Neuronal stem cell (in vitro differentiated cells): ENCODE data around the gene HMHB1.

Experiments
- DNase-seq: peaks from one replicate; pipeline ENCODE4 v3.0.0-alpha.2; 2013; ENCODE audit warnings: low spot score
- H2AFZ ChIP-seq: one replicate; pipeline ENCODE4 v1.6.1; 2013; ENCODE audit warnings: mild to moderate bottlenecking, low read length, inconsistent platforms
- H2AK5ac ChIP-seq: 2 replicates; pipeline ENCODE4 v1.6.1; 2013; ENCODE audit warnings: low read depth, mild to moderate bottlenecking, inconsistent platforms, low read length, moderate library complexity, mixed read lengths
- H2BK120ac ChIP-seq: 2 replicates; pipeline ENCODE4 v1.6.1; 2013; ENCODE audit warnings: low read depth, mild to moderate bottlenecking, inconsistent platforms, low read length, moderate library complexity, mixed read lengths
- H2BK12ac ChIP-seq: one replicate; pipeline ENCODE4 v1.6.1; 2013; ENCODE audit warnings: low read length, inconsistent platforms
- H2BK15ac ChIP-seq: 2 replicates; pipeline ENCODE4 v1.6.1; 2013; ENCODE audit warnings: mild to moderate bottlenecking, low read length, inconsistent platforms, mixed read lengths
- H2BK5ac ChIP-seq: one replicate; pipeline ENCODE4 v1.6.1; 2013; ENCODE audit warnings: inconsistent platforms, mild to moderate bottlenecking, low read length, moderate library complexity
- H3K14ac ChIP-seq: one replicate; pipeline ENCODE4 v1.6.1; 2013; ENCODE audit warnings: low read length, inconsistent platforms
- H3K18ac ChIP-seq: 2 replicates; pipeline ENCODE4 v1.6.1; 2013; ENCODE audit warnings: low read length, inconsistent platforms
- H3K23ac ChIP-seq: 2 replicates; pipeline ENCODE4 v1.6.1; 2013; ENCODE audit warnings: low read depth, mild to moderate bottlenecking, mixed read lengths, low read length, inconsistent platforms; ENCODE audit not compliant: poor library complexity
- H3K27ac ChIP-seq: replicated peaks from 3 replicates; pipeline ENCODE4 v1.5.1; 2013; ENCODE audit warnings: low read length, inconsistent platforms
- H3K27me3 ChIP-seq, 3 experiments: 2 replicates each; pipeline ENCODE4 v1.6.1; 2013; ENCODE audit warnings: low read length in 3 of 3, mild to moderate bottlenecking in 2 of 3, inconsistent platforms in 1 of 3, low read depth in 1 of 3, mixed read lengths in 1 of 3, moderate library complexity in 1 of 3; ENCODE audit not compliant: control insufficient read depth in 3 of 3, insufficient read depth in 3 of 3
- H3K36me3 ChIP-seq, 2 donors: replicated peaks in 1 of 2; 2 replicates each; pipeline ENCODE4 v1.6.1; 2013; ENCODE audit warnings: low read length in 2 of 2; ENCODE audit not compliant: control insufficient read depth in 2 of 2, insufficient read depth in 2 of 2
- H3K4ac ChIP-seq: 2 replicates; pipeline ENCODE4 v1.6.1; 2013; ENCODE audit warnings: inconsistent platforms, mild to moderate bottlenecking, low read length, moderate library complexity
- H3K4me1 ChIP-seq, 2 donors: 1 replicate in 1 of 2; 2 replicates in 1 of 2; pipeline ENCODE4 v1.6.1; 2013; ENCODE audit warnings: low read length in 2 of 2, low read depth in 1 of 2; ENCODE audit not compliant: control insufficient read depth in 2 of 2, insufficient read depth in 1 of 2
- H3K4me2 ChIP-seq: one replicate; pipeline ENCODE4 v1.6.1; 2013; ENCODE audit warnings: mild to moderate bottlenecking, low read length, inconsistent platforms; ENCODE audit not compliant: insufficient read depth, poor library complexity, severe bottlenecking
- H3K4me3 ChIP-seq, 2 donors: 2 replicates each; pipeline ENCODE4 v1.5.1; 2013; ENCODE audit warnings: low read length in 2 of 2, mild to moderate bottlenecking in 2 of 2, inconsistent platforms in 1 of 2, moderate library complexity in 1 of 2
- H3K79me1 ChIP-seq: one replicate; pipeline ENCODE4 v1.6.1; 2013; ENCODE audit warnings: low read depth, mild to moderate bottlenecking, inconsistent platforms, low read length, moderate library complexity
- H3K9ac ChIP-seq: one replicate; pipeline ENCODE4 v1.6.1; 2013; ENCODE audit warnings: mild to moderate bottlenecking, low read depth, low read length, inconsistent platforms; ENCODE audit not compliant: poor library complexity
- H3K9me3 ChIP-seq, 2 donors: replicated peaks in 1 of 2; 2 replicates each; pipeline versions ENCODE3 to v1.6.1; 2013; ENCODE audit warnings: low read length in 2 of 2, mild to moderate bottlenecking in 2 of 2, inconsistent platforms in 1 of 2, low read depth in 1 of 2, mixed read lengths in 1 of 2, moderate library complexity in 1 of 2; ENCODE audit not compliant: control insufficient read depth in 2 of 2, insufficient read depth in 1 of 2
- H4K8ac ChIP-seq: one replicate; pipeline ENCODE4 v1.6.1; 2013; ENCODE audit warnings: low read depth, mild to moderate bottlenecking, inconsistent platforms, low read length, moderate library complexity
- H4K91ac ChIP-seq: one replicate; pipeline ENCODE4 v1.6.1; 2013; ENCODE audit warnings: low read length, low read depth, mild to moderate bottlenecking, inconsistent platforms; ENCODE audit not compliant: poor library complexity
- WGBS, 2 donors: extraction: QIAGEN DNeasy Blood & Tissue Kit; methylation state at CpG; one replicate each; pipeline ENCODE4 v1.1.7; 2013; ENCODE audit warnings: missing lambda C conversion rate in 2 of 2, mixed read lengths in 1 of 2; ENCODE audit not compliant: insufficient read length in 2 of 2, insufficient replicate concordance in 1 of 2; ENCODE audit errors: extremely low coverage in 2 of 2; 5-methylcytosine and 5-hydroxymethylcytosine counted together

The HMHB1 gene

DNA sequence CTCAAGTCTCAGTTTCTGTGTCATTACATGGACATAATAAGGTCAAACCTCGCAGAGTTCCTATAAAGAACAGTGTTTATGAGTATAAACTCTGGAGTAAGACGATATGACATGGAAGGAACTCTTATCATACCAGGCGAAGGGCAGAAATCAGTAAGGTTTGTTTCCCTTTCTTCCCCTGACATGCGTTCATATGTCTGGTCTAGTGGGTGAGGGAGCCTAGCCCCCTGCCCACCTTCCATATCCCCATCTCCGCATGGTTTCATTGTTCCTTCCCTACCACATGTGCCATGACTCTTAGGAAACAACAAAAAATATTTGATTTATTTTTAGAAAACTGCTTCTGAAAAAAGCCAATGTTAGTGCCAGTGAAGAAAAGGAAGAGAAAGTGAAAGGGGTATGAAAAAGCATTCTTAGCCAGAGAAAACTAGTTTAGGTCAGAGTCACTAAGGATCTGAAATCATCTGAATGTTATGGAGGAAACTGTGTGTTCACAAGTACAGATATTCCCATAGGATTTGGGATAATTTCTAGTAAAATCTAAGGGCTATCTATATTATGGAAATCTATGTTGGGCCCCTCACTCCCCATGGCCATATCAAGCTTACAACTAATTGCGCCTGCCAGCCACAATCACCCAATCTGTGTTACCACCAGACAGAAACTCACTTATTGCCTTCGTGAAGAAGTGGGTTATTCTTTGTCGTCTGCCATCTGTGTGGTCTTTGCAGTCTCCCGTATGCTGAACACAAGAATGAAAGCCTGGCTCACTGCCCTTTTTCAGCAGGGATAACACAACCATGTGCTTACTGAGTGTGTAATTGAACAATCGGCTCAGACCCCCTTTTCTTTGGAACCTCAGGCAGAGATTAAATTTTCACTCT, 19.9 kb upstream of the HMHB1 start:
- H3K18ac ChIP-seq = no peak overlapping the region
- H2BK15ac ChIP-seq = no peak overlapping the region
- peak overlapping the region; percentile 68 for H2AFZ ChIP-seq
- no peak overlapping the region for H2BK120ac ChIP-seq
- no peak overlapping the region for H3K4me2 ChIP-seq
- no peak overlapping the region for H3K27ac ChIP-seq
- no peaks in the 10 kb centered on the region for H3K27me3 ChIP-seq
- WGBS, 2 donors = no CpG with 5 or more reads among the region's 10 CpGs
- H2BK12ac ChIP-seq = no peak overlapping the region
- no peak overlapping the region for H3K4ac ChIP-seq
- H4K91ac ChIP-seq = no peak overlapping the region
- no peak overlapping the region for H3K23ac ChIP-seq
- H4K8ac ChIP-seq = no peak overlapping the region
- no peak overlapping the region for H2AK5ac ChIP-seq
- H3K79me1 ChIP-seq = no peaks in the 10 kb centered on the region
- H3K9me3 ChIP-seq = no peaks in the 10 kb centered on the region
- H3K4me3 ChIP-seq = no peak overlapping the region
- H3K9ac ChIP-seq = no peak overlapping the region
- peak; percentile 33 for DNase-seq
- no peaks in the 10 kb centered on the region for H3K36me3 ChIP-seq
- peaks cover 9 to 10% of the 10 kb centered on the region in 2 donors for H3K4me1 ChIP-seq
- no peak overlapping the region for H2BK5ac ChIP-seq
- no peak overlapping the region for H3K14ac ChIP-seq

- Histone ChIP-seq H3K27ac (no peak overlapping the region), H3K4ac (no peak overlapping the region), H2BK12ac (peak overlapping the region; percentile 27), H3K79me1 (no peaks in the 10 kb centered on the region), H2AK5ac (no peak overlapping the region), H3K36me3 (no peaks in the 10 kb centered on the region), H3K14ac (no peak overlapping the region), H3K27me3 (no peaks in the 10 kb centered on the region), H3K4me2 (no peak overlapping the region), H3K9ac (no peak overlapping the region), H3K23ac (no peak overlapping the region), H2BK120ac (no peak overlapping the region), H2BK5ac (no peak overlapping the region), H2AFZ (peak overlapping the region; percentile 61), H3K4me1 (peaks cover 9 to 10% of the 10 kb centered on the region in 2 donors), H3K18ac (no peak overlapping the region), H3K4me3 (no peak overlapping the region), H3K9me3 (no peaks in the 10 kb centered on the region), H2BK15ac (no peak overlapping the region), H4K91ac (no peak overlapping the region), H4K8ac (no peak overlapping the region)
- DNase-seq = no peak
- WGBS, 2 donors = no CpG with 5 or more reads among the region's 2 CpGs
Observed at GRCh38 chr5:143793249-143793648, 18.7 kb upstream of the HMHB1 start.

GRCh38 chr5:143796125-143796524, 15.8 kb upstream of the HMHB1 start:
- no peak overlapping the region for H3K9ac ChIP-seq
- H3K9me3 ChIP-seq = no peaks in the 10 kb centered on the region
- H3K27ac ChIP-seq = no peak overlapping the region
- H2BK120ac ChIP-seq = no peak overlapping the region
- H3K36me3 ChIP-seq = no peaks in the 10 kb centered on the region
- H2BK15ac ChIP-seq = no peak overlapping the region
- no peak overlapping the region for H2BK5ac ChIP-seq
- peaks cover 9 to 10% of the 10 kb centered on the region in 2 donors for H3K4me1 ChIP-seq
- no peaks in the 10 kb centered on the region for H3K27me3 ChIP-seq
- no peak overlapping the region for H3K18ac ChIP-seq
- no peak overlapping the region for H3K14ac ChIP-seq
- H4K91ac ChIP-seq = no peak overlapping the region
- H3K79me1 ChIP-seq = no peaks in the 10 kb centered on the region
- H3K4me3 ChIP-seq = no peak overlapping the region
- no peak overlapping the region for H3K4ac ChIP-seq
- no peak overlapping the region for H2AK5ac ChIP-seq
- no peak overlapping the region for H3K4me2 ChIP-seq
- no peak overlapping the region for H4K8ac ChIP-seq
- no peak for DNase-seq
- no CpG with 5 or more reads among the region's 4 CpGs for WGBS, 2 donors
- H2AFZ ChIP-seq = no peak overlapping the region
- no peak overlapping the region for H2BK12ac ChIP-seq
- no peak overlapping the region for H3K23ac ChIP-seq

- Histone ChIP-seq H3K18ac (no peak overlapping the region), H3K27me3 (no peaks in the 10 kb centered on the region), H3K79me1 (no peaks in the 10 kb centered on the region), H4K91ac (no peak overlapping the region), H3K9me3 (no peaks in the 10 kb centered on the region), H3K4me2 (no peak overlapping the region), H3K4me1 (peaks cover 9 to 10% of the 10 kb centered on the region in 2 donors), H3K4ac (no peak overlapping the region), H2BK12ac (no peak overlapping the region), H2AFZ (no peak overlapping the region), H2BK5ac (no peak overlapping the region), H4K8ac (no peak overlapping the region), H3K14ac (no peak overlapping the region), H3K23ac (no peak overlapping the region), H2AK5ac (no peak overlapping the region), H2BK15ac (no peak overlapping the region), H3K36me3 (no peaks in the 10 kb centered on the region), H2BK120ac (no peak overlapping the region), H3K27ac (no peak overlapping the region), H3K4me3 (no peak overlapping the region), H3K9ac (no peak overlapping the region)
- WGBS, 2 donors = no CpG with 5 or more reads among the region's 5 CpGs
- no peak for DNase-seq
Observed at GRCh38 chr5:143796753-143797152, 15.2 kb upstream of the HMHB1 start.
